ENCODE data around the gene UBE2J2.

UBE2J2 gene

DNA sequence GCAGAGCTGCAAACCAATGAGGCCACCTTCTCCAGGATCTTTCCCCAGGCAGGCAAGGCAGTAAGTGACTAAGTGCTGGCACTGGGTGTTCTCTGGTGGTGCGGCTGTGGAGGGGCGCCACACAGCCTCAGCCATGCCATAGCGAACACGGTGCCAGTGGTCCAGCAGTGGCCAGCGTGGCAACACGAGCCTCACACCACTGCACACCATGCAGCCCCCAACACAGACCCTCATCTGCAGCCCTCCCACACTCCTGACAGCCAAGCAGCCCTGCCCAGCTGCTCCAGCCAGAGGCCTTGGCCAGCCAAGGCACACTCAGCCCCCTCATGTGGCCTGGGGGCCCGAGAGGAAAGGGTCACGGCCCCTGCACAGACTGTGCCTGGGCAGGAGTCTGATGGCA is 47.8 kb upstream of the UBE2J2 start:
- H3K36me3 ChIP-seq (ENCODE audit: insufficient read depth, low read length): peaks cover 46% of the 10 kb centered on the region
- no peak overlapping the region for H3K4me3 ChIP-seq (ENCODE audit: low read depth, low read length, poor library complexity, severe bottlenecking)
- TF ChIP-seq EZH2 (IDR thresholded peaks at IDR 0.05; ENCODE audit: borderline replicate concordance, low read length): no peak
- TF ChIP-seq, protein P1, sequence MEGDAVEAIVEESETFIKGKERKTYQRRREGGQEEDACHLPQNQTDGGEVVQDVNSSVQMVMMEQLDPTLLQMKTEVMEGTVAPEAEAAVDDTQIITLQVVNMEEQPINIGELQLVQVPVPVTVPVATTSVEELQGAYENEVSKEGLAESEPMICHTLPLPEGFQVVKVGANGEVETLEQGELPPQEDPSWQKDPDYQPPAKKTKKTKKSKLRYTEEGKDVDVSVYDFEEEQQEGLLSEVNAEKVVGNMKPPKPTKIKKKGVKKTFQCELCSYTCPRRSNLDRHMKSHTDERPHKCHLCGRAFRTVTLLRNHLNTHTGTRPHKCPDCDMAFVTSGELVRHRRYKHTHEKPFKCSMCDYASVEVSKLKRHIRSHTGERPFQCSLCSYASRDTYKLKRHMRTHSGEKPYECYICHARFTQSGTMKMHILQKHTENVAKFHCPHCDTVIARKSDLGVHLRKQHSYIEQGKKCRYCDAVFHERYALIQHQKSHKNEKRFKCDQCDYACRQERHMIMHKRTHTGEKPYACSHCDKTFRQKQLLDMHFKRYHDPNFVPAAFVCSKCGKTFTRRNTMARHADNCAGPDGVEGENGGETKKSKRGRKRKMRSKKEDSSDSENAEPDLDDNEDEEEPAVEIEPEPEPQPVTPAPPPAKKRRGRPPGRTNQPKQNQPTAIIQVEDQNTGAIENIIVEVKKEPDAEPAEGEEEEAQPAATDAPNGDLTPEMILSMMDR (IDR thresholded peaks at IDR 0.05; ENCODE audit: low read length): no peak
- H4K20me1 ChIP-seq (ENCODE audit: insufficient read depth, low read length): no peaks in the 10 kb centered on the region
- no peaks in the 10 kb centered on the region for H3K27me3 ChIP-seq (ENCODE audit: insufficient read depth, low read length)
- no peak overlapping the region for H3K4me2 ChIP-seq (ENCODE audit: low read length)
- no peak overlapping the region for H3K9ac ChIP-seq (ENCODE audit: low read length)
- H3K27ac ChIP-seq (ENCODE audit: low read depth, low read length, poor library complexity, severe bottlenecking): no peak overlapping the region
- H3K79me2 ChIP-seq (ENCODE audit: insufficient read depth, low read length): peaks cover 17% of the 10 kb centered on the region
- H3K4me1 ChIP-seq (ENCODE audit: insufficient read depth, low read length, severe bottlenecking): peaks cover 24% of the 10 kb centered on the region
- H3F3A ChIP-seq (ENCODE audit: insufficient read depth, low read length): no peaks in the 10 kb centered on the region
- no peak overlapping the region for H2AFZ ChIP-seq (ENCODE audit: low read length)
- H3K9me2 ChIP-seq (ENCODE audit: low read depth, low read length): no peaks in the 10 kb centered on the region
- H3K9me3 ChIP-seq (ENCODE audit: low read length): no peaks in the 10 kb centered on the region

DNA sequence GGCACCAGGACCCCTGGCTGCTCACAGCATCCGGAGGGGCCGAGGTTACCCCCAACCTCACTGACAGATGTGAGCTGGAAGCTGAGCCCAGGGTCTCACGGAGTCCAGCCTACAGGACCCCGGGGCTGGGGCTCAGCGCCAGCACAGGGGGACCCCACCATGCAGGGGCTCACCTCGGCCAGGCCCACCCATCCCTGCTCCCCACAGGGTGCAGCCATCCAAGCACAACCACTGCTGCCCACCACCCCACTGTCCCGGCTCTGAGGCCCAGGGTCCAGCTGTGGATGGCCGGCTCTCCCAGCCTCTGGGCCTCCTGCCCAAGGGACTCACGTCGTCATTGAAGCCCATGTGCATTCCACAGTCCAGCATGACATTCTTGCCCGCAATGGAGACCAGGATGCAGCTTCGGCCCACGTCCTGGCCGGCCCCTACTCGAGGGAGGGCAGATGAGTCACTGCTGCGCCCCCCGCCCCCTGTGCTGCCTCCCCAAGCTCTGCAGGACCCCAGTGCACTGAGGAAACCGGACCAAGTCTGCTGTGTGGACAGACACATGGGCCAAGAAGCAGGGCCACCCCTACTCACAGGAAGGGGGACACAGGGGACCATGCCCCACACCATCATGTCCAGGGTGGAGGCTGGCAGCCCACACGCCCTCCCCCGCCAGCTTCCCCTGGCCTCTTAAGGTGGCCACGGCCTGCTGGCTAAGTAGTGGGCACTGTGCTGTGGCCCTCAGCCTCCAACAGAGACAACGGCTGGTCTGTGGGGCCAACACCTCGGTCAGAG is 47.2 kb upstream of the UBE2J2 start:
- Histone ChIP-seq H3K27me3 (ENCODE audit: insufficient read depth, low read length) (no peaks in the 10 kb centered on the region), H3K4me3 (ENCODE audit: low read depth, low read length, poor library complexity, severe bottlenecking) (no peak overlapping the region), H3K79me2 (ENCODE audit: insufficient read depth, low read length) (peaks cover 17% of the 10 kb centered on the region), H3K4me2 (ENCODE audit: low read length) (no peak overlapping the region), H3K36me3 (ENCODE audit: insufficient read depth, low read length) (peaks cover 52% of the 10 kb centered on the region), H3K9ac (ENCODE audit: low read length) (no peak overlapping the region), H2AFZ (ENCODE audit: low read length) (no peak overlapping the region), H3K9me3 (ENCODE audit: low read length) (no peaks in the 10 kb centered on the region), H3K27ac (ENCODE audit: low read depth, low read length, poor library complexity, severe bottlenecking) (no peak overlapping the region), H3K9me2 (ENCODE audit: low read depth, low read length) (no peaks in the 10 kb centered on the region), H3F3A (ENCODE audit: insufficient read depth, low read length) (no peaks in the 10 kb centered on the region), H4K20me1 (ENCODE audit: insufficient read depth, low read length) (no peaks in the 10 kb centered on the region), H3K4me1 (ENCODE audit: insufficient read depth, low read length, severe bottlenecking) (peaks cover 21% of the 10 kb centered on the region)
- TF ChIP-seq, protein P1 (IDR thresholded peaks at IDR 0.05; ENCODE audit: low read length): no peak
- TF ChIP-seq EZH2 (IDR thresholded peaks at IDR 0.05; ENCODE audit: borderline replicate concordance, low read length): no peak

DNA sequence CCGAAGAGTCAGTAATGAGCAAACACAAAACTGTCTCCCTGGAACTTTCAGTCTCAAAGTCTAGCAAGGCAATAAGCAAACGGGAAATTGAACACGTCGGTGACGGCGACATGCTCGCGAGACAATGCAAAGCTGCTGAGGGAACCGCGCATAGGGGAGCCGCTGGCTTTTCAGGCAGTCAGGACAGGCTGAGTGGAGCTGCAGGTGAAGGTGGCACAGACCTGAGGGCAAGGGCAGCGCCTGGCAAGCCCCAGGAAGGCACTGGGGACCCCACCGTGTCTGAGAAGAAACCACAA is 45.9 kb upstream of the UBE2J2 start:
- H3K9me2 ChIP-seq (ENCODE audit: low read depth, low read length): no peaks in the 10 kb centered on the region
- H3K9ac ChIP-seq (ENCODE audit: low read length): no peak overlapping the region
- no peaks in the 10 kb centered on the region for H4K20me1 ChIP-seq (ENCODE audit: insufficient read depth, low read length)
- no peak overlapping the region for H2AFZ ChIP-seq (ENCODE audit: low read length)
- peaks cover 17% of the 10 kb centered on the region for H3K79me2 ChIP-seq (ENCODE audit: insufficient read depth, low read length)
- H3K4me3 ChIP-seq (ENCODE audit: low read depth, low read length, poor library complexity, severe bottlenecking): no peak overlapping the region
- H3K27ac ChIP-seq (ENCODE audit: low read depth, low read length, poor library complexity, severe bottlenecking): no peak overlapping the region
- H3K27me3 ChIP-seq (ENCODE audit: insufficient read depth, low read length): no peaks in the 10 kb centered on the region
- H3K4me1 ChIP-seq (ENCODE audit: insufficient read depth, low read length, severe bottlenecking): peaks cover 15% of the 10 kb centered on the region
- H3K36me3 ChIP-seq (ENCODE audit: insufficient read depth, low read length): peaks cover 61% of the 10 kb centered on the region
- no peak overlapping the region for H3K4me2 ChIP-seq (ENCODE audit: low read length)
- H3K9me3 ChIP-seq (ENCODE audit: low read length): no peaks in the 10 kb centered on the region
- TF ChIP-seq, protein P1 (IDR thresholded peaks at IDR 0.05; ENCODE audit: low read length): no peak
- no peak for TF ChIP-seq EZH2 (IDR thresholded peaks at IDR 0.05; ENCODE audit: borderline replicate concordance, low read length)
- H3F3A ChIP-seq (ENCODE audit: insufficient read depth, low read length): no peaks in the 10 kb centered on the region
